Hepatic stellate cell (primary cell): ENCODE measurements around the gene NAXD.
"Not testable (repeated sequence)": the region's sequence is repeated elsewhere in the genome, so short reads cannot be mapped to it uniquely, and the experiment has no call there.

Experiments
- DNase-seq: peaks from one replicate; pipeline ENCODE4 v3.0.0; 2011; ENCODE audit warnings: low spot score

The NAXD gene

DNA sequence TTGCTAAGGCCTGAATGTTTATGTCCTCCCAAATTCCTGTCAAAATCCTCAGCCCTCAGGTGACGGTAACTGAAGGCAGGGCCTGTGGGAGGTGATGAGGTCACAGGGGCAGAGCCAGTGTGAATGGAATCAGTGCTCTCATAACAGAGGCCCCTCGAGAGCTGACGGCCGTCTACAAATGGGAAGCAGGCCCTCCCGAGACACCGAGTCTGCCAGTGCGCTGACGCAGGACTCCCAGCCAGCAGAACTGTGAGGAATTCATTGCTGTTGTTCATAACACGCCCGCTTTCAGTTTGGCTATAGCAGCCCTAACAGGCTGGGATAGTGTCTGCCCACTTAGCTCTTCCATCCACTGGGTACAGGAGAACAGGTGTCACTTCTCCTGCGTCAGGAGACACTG, 49.3 kb downstream of the NAXD start:
- no peak for DNase-seq

DNA sequence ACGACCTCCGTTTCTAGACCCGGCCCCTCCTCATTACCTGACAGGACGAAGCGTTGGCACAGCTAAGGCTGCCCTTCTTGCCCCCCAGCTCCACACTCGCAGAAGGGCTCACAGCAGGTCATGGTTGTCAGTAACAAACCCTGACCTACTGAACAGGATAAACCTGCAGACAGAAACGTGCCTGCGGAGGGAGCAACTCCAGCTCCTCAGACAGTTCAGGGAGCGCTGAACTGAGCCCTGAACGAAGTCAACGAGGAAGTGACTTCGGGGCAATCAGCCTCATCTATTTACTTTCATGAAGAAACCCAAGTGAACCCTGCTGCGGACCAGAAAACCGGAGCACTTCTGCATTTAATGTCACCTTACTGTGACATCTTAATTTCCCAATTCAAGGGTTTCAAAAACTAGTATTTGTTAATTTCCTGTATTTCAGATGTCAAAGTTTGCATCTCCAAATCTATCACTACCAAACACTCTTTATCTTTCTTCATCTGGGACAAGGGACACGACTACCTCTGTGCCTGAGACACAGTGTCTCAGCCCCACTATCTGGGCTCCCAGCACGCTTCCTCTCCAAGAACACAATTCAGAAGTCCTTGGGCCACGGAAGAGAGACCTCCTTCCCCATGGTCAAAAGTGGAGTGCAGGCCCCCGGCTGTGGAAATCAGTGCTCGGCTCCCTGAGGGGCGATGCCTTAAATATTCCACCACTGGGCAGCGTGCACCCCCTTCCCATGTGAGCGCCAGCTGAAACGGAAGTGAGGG, 50.3 kb downstream of the NAXD start:
- no peak for DNase-seq

DNA sequence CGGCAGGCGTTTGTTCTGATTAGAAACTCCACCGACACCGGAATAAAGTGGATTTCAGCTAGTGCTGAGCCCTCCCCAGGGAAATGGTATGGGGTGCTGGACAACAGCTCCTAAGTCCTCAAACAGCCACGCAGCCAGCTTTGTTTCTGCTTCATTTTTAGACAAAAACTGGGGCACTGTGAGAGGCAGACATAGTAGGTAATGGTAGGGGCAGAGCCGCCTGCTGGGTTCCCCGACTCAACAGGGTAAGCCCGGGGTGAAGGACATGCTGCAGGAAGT, 50.8 kb downstream of the NAXD start:
- no peak for DNase-seq

- DNase-seq: no peak
These were observed 53.7 kb downstream of the NAXD start for GRCh38 chr13:110669036-110669435.

DNA sequence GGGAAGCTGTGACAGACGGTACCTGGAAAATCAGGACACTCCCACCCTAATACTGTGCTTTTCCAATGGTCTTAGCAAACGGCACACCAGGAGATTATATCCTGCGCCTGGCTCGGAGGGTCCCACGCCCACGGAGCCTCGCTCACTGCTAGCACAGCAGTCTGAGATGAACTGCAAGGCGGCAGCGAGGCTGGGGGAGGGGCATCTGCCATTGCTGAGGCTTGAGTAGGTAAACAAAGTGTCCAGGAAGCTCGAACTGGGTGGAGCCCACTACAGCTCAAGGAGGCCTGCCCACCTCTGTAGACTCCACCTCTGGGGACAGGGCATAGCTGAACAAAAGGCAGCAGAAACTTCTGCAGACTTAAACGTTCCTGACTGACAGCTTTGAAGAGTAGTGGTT, 54.5 kb downstream of the NAXD start:
- not testable (repeated sequence) for DNase-seq

DNA sequence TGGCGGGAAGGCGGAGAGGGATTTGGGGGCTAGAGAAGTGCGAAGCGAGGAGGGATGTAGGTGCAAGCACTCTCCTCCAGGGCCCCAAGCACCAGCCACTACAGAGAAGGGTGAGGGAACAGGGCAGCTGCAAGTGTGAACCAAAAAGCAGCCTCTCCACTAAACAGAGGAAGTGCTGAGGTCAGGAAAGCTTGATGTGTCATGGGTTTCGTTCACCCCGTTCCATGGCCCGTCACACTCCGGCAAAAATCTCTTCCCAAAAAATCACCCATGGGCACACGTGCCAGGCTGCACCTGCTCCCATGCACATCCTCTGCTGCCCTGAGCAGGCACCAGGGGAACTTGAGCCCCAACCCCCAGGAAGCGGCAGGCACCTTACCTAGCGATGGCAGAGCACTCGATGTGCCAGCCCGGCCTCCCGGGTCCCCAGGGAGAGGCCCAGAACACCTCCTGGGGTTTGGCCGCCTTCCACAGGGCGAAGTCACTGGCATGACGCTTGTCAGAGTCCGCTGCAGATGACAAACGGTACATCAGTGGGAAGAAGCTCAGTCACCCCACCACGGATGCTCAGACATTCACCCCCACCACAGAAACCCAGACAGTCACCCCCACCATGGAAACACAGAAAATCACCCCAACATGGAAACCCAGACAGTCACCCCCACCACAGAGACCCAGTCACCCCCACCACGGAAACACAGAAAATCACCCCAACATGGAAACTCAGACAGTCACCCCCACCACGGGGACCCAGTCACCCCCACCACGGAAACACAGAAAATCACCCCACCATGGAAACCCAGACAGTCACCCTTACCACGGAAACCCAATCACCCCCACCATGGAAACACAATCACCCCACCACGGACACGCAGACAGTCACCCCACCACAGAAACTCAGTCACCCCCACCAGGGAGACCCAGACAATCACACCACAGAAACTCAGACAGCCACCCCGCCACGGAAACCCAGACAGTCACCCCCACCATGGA, 61.5 kb downstream of the NAXD start:
- DNase-seq: no peak

DNA sequence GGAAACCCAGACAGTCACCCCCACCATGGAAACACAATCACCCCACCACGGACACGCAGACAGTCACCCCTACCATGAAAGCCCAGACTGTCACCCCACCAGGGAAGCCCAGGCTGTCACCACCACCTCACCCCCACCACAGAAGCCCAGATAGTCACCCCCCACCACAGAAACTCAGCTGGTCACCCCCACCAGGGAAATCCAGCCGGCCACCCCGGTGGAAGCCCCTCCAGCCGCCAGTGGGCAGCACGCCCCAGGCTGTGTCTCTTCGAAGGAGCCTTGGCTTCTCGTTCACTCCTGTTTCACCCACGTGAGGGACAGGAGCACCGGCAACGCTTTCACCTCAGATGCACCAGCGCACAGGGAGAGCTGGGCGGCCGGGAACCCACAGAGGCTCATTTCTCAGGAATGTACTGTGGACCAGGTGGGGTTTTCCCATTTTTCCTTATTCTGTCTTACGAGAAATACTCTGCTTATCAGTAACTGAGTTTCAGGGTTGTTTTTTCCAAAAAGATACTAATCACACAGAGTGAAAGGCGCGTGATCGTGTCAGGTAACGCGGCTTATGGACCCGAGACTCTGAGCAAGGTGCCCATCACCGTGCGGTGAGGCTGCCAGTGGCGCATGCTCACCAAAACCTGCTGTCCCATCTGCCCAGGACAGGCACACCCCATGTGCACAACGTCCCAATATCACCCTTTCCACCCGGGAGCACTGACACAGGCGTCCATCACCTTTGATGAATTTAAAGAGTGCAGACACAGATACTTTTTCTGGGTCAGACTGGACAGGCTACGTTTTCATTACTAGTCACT, 62.6 kb downstream of the NAXD start:
- DNase-seq: no peak

- no peak for DNase-seq
These were observed 65.5 kb downstream of the NAXD start for GRCh38 chr13:110680852-110681251.

DNA sequence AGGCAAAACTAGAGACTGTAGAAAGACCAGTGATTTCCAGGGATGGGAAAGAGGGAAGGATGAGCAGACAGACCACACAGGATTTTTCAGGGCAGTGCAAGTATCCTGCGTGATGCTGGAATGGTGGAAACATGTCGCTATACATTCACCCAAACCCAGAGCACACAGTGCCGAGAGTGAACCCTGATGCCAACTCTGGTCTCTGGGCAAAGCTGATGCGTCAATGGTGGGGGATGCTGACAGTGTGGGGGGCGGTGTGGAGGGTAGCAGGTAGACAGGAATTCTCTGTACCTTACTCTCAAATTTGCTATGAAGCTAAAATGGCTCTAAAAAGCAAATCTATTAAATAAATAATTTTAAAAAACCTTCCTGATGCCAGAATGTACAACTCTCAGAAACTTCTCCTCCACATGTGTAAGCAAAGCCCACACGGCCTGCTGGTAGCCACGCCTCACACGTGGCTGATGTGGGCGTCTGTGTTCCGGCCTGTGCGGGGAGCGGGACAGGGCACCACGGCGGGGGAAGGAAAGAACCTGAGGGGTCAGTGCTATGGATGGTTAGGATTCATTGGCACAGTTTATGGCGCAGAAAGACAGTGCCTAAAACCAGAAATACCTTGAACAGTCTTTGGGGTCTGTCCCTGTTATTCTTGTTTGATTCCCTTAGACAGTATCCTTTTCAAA, 66.7 kb downstream of the NAXD start:
- no peak for DNase-seq

DNA sequence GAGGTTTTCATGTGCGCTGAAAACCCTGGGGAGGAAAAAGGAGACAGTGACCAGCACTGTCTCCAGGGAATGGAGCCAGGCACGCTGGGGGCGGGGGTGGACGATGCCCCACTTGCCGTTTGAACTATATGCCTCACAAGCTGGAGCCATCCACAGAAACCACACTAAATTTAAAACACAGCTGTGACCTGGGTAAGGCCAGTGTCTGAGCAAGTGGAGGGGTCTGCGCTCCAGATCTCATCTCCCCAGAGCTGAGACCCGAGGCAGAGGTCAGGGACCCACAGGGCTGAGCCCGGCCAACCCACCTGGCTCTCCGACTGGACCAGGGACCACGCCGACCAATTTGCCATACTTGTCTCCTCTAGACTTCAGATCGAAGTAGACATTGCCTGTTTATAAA, 67.4 kb downstream of the NAXD start:
- no peak for DNase-seq

DNA sequence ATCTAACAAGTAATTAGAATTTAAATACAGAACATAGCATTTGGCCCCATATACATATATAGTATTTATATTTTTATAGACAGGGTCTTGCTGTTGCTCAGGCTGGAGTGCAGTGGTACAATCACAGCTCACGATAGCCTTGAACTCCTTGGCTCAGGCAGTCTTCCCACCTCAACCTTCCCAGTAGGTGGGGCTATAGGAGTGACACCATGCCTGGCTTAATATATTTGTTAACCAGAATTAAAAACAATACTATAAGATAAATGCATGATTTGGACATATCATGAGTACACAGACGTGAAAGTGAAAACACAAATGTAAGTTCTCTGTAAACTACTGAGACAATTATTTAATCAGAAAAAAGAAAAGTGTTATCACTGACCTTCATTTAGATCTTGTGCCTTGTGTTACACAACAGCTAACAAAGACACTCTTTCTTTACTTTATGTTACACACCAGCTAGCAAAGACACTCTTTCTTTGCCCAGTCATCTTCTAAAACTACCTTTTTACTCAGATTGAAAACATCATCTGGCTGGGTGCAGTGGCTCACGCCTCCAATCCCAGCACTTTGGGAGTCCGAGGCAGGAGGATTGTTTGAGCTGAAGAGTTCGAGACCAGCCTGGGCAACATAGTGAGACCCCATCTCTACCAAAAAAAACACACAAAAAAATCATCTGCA, 68.0 kb downstream of the NAXD start:
- DNase-seq: no peak

DNA sequence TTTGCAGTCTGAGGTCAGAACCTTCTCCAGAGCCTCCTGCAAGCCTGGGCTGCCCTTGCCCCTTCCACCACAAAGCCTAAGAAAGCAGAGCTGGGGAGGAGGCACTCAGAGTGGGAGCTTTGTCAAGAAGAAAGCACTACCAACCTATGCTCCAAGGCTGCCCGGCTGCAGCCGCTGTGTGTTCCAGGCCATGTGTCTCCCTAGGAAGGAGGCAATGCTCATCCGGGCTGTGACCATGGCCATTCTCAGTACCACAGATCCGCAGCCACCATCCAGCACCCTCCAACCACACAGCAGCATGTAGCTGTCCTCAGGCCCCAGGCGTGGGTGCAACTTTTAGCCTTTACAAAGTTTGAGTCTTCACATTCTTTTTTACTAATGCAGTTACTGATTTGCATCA, 68.6 kb downstream of the NAXD start:
- DNase-seq: no peak

- DNase-seq: no peak
These were observed 69.2 kb downstream of the NAXD start for GRCh38 chr13:110684388-110685056.

- DNase-seq: no peak
These were observed 70.1 kb downstream of the NAXD start for GRCh38 chr13:110685305-110686020.

DNA sequence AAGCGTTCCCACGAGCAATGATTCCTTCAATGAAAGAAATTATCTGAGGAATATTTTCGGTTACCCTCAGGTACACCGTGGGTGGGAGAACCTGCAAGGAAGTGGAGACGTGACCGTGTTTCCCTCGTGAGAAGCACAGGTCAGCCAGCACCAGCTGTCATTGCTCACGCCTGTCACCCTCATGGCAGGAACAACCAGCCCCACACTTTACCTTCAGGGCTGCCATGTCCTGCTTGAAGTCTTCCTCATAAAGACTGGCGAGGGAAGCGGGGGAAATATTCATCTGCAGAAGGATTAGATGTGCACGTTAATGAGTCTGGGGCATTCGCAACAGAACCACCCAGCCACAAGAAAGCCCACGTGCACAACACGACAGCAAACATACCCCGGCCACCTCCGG, 72.4 kb downstream of the NAXD start:
- DNase-seq: no peak

DNA sequence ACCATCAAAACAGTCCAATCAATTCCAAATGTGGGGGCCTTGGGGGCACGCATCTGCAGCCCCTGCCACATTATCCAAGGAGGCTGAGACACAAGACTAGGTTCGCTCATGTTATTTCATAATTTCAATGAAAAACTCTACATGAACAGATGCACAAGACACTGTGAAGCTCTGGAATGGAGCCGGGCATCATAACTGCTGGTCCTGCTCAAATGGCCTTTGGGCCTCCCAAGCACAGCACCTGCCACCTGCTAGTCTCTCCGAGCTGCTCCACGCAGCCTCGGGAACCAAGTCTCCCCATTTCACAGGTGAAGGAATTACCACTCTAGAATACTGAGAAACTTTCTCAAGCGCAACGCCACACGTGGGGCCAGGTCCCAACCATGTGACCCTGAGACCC, 73.7 kb downstream of the NAXD start:
- DNase-seq: no peak
